KMS-11 (cell line): Measurements from ENCODE around the gene MGA.

Experiments
- H2AFZ ChIP-seq: fragments of 200-600 bp; sonication (generic); 2 replicates; pipeline ENCODE4 v1.6.1; 2016; ENCODE audit warnings: antibody characterized with exemption, mixed run types, low read depth
- H3K27ac ChIP-seq: fragments of 200-600 bp; sonication (generic); 2 replicates; pipeline ENCODE4 v1.6.1; 2016; ENCODE audit warnings: mild to moderate bottlenecking, mixed run types
- H3K27me3 ChIP-seq: fragments of 200-600 bp; sonication (generic); 2 replicates; pipeline ENCODE4 v1.6.1; 2017; ENCODE audit warnings: mild to moderate bottlenecking, low read depth, mixed run types, moderate library complexity; ENCODE audit not compliant: insufficient read depth
- H3K36me3 ChIP-seq: fragments of 200-600 bp; sonication (generic); 2 replicates; pipeline ENCODE4 v1.6.1; 2017; ENCODE audit warnings: mild to moderate bottlenecking, mixed run types; ENCODE audit not compliant: insufficient read depth
- H3K4me1 ChIP-seq: fragments of 200-600 bp; sonication (generic); 2 replicates; pipeline ENCODE4 v1.6.1; 2016; ENCODE audit warnings: mild to moderate bottlenecking, low read depth, mixed run types; ENCODE audit not compliant: poor library complexity, severe bottlenecking
- H3K4me2 ChIP-seq: fragments of 200-600 bp; sonication (generic); 2 replicates; pipeline ENCODE4 v1.7.0; 2016; ENCODE audit warnings: mild to moderate bottlenecking, mixed run types
- H3K4me3 ChIP-seq: fragments of 200-600 bp; sonication (generic); IDR thresholded peaks from 2 replicates; pipeline ENCODE4 v1.6.1; 2017; ENCODE audit warnings: low read depth, low read length, mixed read lengths; ENCODE audit not compliant: insufficient read depth
- H3K79me2 ChIP-seq: fragments of 200-600 bp; sonication (generic); 2 replicates; pipeline ENCODE4 v1.6.1; 2016; ENCODE audit warnings: low read depth, mixed run types; ENCODE audit not compliant: insufficient read depth
- H3K9ac ChIP-seq: fragments of 200-600 bp; sonication (generic); 2 replicates; pipeline ENCODE4 v1.6.1; 2016; ENCODE audit warnings: mild to moderate bottlenecking, mixed run types
- H4K20me1 ChIP-seq: fragments of 200-600 bp; sonication (generic); 2 replicates; pipeline ENCODE4 v1.6.1; 2016; ENCODE audit warnings: mild to moderate bottlenecking, mixed run types; ENCODE audit not compliant: insufficient read depth
- TF ChIP-seq, protein P1 (sequence below): fragments of 200-600 bp; sonication (generic); conservative IDR thresholded peaks from 2 replicates; pipeline ENCODE4 v1.6.1; 2017; ENCODE audit warnings: low read depth, mild to moderate bottlenecking, antibody characterized with exemption, low read length, moderate library complexity, mixed read lengths

Gene MGA

DNA sequence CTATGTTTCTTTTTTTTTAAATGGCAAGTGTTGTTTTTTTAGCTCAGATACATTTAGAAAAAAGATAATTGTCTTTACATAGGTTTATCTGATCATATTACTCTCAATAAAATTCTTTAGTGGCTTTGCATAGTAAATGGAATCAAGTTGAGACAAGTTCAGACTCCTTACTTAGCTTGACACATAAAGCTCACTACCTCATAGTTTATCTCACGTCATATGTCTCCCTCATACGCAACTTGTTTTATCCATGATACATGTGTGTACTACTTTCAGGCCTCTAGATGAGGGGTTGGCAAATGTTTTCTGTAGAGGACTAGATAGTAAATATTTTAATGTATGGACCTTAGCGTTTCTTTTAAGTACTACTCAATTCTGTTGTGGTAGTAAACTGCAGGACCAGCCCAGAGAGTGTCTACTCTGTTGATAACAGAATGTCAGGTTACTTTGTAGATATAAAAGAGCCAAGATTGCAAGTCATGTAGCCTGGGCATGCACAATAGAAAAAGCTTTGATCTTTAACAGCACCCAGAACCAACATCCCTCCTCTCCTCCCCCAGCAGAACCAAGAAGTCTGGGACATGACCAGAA, 28.2 kb upstream of the MGA start:
- no peak overlapping the region for H3K4me3 ChIP-seq

DNA sequence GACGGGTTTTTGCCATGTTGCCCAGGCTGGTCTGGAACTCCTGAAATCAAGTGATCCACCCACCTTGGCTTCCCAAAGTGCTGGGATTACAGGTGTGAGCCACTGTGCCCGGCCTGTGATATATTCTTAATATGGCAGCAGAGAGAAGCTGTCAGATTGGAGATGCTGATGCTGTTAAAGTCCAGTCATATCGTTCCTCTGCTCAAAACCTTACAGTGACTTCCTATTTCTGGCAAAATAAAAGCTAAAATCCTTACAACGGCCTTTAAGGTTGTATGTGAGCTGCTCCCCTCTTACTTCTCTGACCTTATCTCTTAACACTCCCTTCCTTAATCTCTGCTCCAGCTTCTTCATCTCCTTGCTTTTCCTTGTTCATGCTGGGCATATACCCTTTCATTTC, 26.6 kb upstream of the MGA start:
- Histone ChIP-seq H2AFZ (no peak overlapping the region), H3K36me3 (no peaks in the 10 kb centered on the region), H3K4me2 (no peak overlapping the region), H3K4me3 (no peak overlapping the region), H3K9ac (no peak overlapping the region), H3K27ac (no peak overlapping the region), H4K20me1 (no peaks in the 10 kb centered on the region), H3K79me2 (no peaks in the 10 kb centered on the region), H3K4me1 (no peaks in the 10 kb centered on the region), H3K27me3 (no peaks in the 10 kb centered on the region)
- TF ChIP-seq, protein P1, sequence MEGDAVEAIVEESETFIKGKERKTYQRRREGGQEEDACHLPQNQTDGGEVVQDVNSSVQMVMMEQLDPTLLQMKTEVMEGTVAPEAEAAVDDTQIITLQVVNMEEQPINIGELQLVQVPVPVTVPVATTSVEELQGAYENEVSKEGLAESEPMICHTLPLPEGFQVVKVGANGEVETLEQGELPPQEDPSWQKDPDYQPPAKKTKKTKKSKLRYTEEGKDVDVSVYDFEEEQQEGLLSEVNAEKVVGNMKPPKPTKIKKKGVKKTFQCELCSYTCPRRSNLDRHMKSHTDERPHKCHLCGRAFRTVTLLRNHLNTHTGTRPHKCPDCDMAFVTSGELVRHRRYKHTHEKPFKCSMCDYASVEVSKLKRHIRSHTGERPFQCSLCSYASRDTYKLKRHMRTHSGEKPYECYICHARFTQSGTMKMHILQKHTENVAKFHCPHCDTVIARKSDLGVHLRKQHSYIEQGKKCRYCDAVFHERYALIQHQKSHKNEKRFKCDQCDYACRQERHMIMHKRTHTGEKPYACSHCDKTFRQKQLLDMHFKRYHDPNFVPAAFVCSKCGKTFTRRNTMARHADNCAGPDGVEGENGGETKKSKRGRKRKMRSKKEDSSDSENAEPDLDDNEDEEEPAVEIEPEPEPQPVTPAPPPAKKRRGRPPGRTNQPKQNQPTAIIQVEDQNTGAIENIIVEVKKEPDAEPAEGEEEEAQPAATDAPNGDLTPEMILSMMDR, result no peak

More for the DNA sequence above, 28.2 kb upstream of the MGA start:
- no peak overlapping the region for H3K9ac ChIP-seq
- no peaks in the 10 kb centered on the region for H3K27me3 ChIP-seq
- no peak overlapping the region for H3K27ac ChIP-seq
- H3K79me2 ChIP-seq, result no peaks in the 10 kb centered on the region
- H3K4me1 ChIP-seq, result no peaks in the 10 kb centered on the region
- no peak overlapping the region for H2AFZ ChIP-seq
- no peaks in the 10 kb centered on the region for H3K36me3 ChIP-seq
- no peaks in the 10 kb centered on the region for H4K20me1 ChIP-seq
- TF ChIP-seq, protein P1, result no peak
- H3K4me2 ChIP-seq, result no peak overlapping the region

DNA sequence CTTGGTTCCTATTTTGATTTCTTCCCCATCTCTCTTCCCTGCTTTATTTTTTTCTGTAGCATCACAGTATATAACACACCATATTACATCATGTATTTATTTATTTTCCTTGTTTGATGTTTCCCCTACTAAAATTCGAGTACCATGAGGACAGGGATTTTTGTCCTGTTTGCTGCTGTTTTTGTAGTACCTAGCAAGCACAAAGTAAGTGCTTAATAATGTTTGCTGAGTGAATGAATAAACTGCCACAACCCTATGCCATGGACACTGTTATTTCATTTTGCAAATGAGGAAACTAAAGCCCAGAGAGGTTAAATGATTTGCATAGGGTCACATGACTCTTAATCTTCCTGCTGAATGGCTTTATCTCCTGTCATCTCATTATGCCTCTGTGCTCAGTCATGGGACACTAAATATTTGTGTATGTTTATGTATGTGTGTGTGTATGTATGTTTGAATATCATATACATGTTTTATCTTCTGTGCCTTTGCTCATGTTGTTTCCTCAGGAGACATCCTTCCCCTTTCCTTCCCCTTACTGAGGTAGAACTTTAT, 26.1 kb upstream of the MGA start:
- Histone ChIP-seq H3K79me2 (no peaks in the 10 kb centered on the region), H3K27me3 (no peaks in the 10 kb centered on the region), H2AFZ (no peak overlapping the region), H3K4me1 (no peaks in the 10 kb centered on the region), H3K4me3 (no peak overlapping the region), H3K36me3 (no peaks in the 10 kb centered on the region), H4K20me1 (no peaks in the 10 kb centered on the region), H3K9ac (no peak overlapping the region), H3K27ac (no peak overlapping the region), H3K4me2 (no peak overlapping the region)
- TF ChIP-seq, protein P1, result no peak

DNA sequence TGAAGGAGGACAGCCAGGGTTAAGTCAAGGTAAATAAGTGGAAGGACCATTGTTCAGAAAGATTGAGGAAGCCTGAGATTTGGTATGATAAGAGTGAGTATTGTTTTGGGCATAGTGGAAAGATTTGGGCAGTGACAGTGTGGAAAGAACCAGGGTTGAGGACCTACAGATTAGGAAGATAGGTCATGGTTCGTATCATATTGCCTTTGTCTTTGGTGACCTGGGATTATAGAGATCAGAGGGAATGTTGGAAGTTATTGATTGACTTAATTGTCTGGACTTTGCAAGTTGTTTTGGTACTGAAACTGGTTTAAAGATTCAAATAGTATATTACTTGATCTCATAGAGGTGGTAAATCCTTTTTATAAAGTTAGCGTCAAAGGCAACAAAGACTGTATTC, 23.1 kb upstream of the MGA start:
- TF ChIP-seq, protein P1, result no peak

More for the DNA sequence above, 23.1 kb upstream of the MGA start:
- no peaks in the 10 kb centered on the region for H3K4me1 ChIP-seq
- H4K20me1 ChIP-seq, result no peaks in the 10 kb centered on the region
- no peak overlapping the region for H2AFZ ChIP-seq
- H3K27ac ChIP-seq, result no peak overlapping the region
- H3K36me3 ChIP-seq, result no peaks in the 10 kb centered on the region
- no peak overlapping the region for H3K4me2 ChIP-seq
- no peaks in the 10 kb centered on the region for H3K79me2 ChIP-seq
- no peak overlapping the region for H3K4me3 ChIP-seq
- no peak overlapping the region for H3K9ac ChIP-seq
- no peaks in the 10 kb centered on the region for H3K27me3 ChIP-seq
